CD4-positive, alpha-beta T cell treated with Interleukin-1 beta for 1 hour (primary cell): Measurements from ENCODE around the gene RXFP1.

Experiments used
- DNase-seq, 2 donors: peaks; one replicate each; pipeline ENCODE4 v3.0.0-alpha.2; 2020 to 2022

The RXFP1 gene

DNA sequence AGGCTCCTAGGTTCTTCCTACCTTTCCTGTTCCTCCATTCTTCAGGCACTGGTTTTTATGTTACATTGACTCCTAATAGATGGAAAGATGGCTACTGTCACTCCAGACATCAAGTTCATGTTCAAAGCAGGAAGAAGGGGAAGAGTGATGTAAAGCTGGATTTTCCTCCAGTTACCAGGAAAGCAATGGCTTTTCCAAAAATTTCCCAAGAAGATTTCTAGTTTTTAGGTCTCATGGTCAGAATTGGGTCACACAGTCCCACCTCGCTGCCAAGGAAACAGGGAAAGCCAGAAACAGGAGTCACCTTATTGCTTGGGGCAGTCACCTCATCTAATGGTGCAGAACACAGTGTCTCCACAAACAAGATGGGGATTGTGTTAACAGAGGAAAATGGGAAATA is 21.5 kb downstream of the RXFP1 start:
- no peak for DNase-seq

- no peak for DNase-seq
These were observed 22.5 kb downstream of the RXFP1 start for GRCh38 chr4:158544141-158544540.

DNA sequence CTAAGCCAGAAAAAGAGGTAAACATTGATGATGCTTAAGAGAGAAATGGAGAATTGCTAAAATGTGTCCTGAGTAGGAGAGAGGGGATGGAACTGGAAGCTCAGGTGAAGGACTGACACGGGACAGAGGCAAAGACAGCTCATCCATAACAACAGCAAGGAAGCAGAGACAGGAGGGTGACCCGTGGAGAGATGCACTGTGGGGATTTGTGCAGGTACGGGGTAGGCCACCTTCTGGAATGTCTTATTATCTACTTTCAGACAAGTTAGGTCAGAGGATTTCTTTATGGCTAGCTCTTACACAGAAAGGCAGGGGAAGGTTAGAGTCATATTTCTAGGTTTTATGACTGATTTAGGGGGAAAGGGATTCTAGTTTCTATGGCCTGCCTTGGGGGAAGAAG is 31.7 kb downstream of the RXFP1 start:
- no peak for DNase-seq

GRCh38 chr4:158560284-158560683 is 38.6 kb downstream of the RXFP1 start:
- no peak for DNase-seq

DNA sequence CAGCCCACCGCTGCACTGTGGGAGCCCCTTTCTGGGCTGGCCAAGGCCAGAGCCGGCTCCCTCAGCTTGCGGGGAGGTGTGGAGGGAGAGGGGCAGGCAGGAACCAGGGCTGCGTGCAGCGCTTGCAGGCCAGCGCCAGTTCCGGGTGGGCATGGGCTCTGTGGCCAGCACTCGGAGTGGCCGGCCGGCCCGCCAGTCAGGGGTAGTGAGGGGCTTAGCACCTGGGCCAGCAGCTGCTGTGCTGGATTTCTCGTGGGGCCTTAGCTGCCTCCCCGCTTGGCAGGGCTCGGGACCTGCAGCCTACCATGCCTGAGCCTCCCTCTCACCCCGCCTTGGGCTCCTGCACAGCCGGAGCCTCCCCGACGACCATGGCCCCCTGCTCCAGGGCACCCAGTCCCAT is 45.2 kb downstream of the RXFP1 start:
- no peak for DNase-seq

- no peak for DNase-seq
These were observed 50.1 kb downstream of the RXFP1 start for GRCh38 chr4:158571736-158572135.

GRCh38 chr4:158572608-158573007 is 50.9 kb downstream of the RXFP1 start:
- no peak for DNase-seq

DNA sequence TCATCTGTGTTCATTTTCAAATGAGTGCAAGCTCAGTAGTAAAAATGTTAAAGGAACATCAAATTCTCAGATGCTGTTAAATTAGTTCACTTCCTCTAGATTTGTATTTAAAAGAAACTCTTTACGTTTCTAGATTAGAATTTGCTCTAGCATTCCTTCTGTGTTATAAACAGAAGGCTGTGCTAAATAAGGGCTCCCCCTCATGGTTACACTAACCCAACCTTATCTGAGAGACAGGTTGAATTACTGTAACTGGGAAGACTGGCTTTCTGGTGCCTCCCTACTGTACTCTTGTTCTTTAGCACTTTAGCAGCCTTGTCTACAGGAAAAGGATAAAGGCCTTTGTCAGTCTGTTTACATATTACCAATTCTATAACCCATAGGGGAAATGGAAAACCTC is 56.8 kb downstream of the RXFP1 start:
- no peak for DNase-seq

- no peak for DNase-seq
These were observed 58.4 kb downstream of the RXFP1 start for GRCh38 chr4:158580064-158580463.

DNA sequence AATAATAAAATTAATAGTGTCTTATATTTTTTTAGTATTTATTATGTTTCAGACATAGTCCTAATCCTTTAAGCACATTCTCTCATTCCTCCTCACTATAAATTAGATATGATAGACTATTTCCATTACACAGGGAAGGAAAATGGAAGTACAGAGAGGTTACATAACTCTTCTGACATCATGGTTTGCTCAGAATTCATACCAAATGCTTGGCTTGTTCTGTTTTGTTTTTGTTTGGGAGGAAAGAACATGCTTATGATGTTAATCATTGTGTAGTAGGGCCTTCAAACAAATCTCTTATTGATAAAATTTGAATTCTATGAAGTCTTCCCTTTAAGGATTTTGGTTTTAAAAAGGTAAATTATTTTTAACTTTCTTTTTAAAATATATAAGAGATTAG is 59.5 kb downstream of the RXFP1 start:
- DNase-seq: no peak

DNA sequence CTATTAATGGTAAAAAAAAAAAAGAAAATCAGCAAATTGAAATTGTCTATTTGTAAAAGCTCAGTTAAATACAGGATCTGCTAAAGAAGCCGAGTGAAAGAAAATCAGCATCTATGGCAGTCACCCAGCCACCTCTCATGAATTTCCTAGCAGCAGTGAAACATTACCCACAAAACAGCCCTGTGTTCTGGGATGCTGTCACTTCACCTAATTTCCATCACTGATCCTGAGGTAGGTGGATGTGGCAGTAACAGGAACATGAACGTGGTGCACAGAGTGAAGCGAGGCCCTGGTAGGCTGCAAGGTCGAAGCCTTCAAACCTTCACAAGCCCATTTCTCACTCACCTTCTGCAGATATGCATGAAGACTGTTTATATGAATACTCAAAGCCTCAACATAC is 65.2 kb downstream of the RXFP1 start:
- no peak for DNase-seq

DNA sequence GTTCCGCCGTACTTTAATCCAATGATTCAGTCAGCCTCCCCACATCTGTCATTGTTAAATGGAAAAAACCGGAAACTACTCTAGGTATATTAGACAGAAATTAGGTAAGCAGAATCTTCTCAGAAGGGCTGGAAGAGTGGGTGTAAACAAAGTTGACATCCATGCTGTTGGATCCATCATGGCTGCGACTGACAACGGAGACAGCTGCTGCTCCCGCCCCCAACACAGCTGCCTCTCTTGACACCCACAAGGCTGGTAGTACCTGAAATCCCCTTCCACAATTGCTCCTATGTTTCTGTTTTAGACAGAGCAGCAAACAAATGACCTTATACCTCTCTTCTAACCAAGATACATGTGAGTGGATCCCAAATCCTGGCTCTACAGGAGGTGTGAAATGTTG is 66.6 kb downstream of the RXFP1 start:
- no peak for DNase-seq

GRCh38 chr4:158588777-158589176 is 67.1 kb downstream of the RXFP1 start:
- no peak for DNase-seq

- DNase-seq: peak in 1 of 2 donors; percentile 0
These were observed 68.6 kb downstream of the RXFP1 start for GRCh38 chr4:158590306-158590705.

- DNase-seq: no peak
These were observed 69.1 kb downstream of the RXFP1 start for GRCh38 chr4:158590824-158591223.

- DNase-seq: no peak
These were observed 76.4 kb downstream of the RXFP1 start for GRCh38 chr4:158597879-158598596.

DNA sequence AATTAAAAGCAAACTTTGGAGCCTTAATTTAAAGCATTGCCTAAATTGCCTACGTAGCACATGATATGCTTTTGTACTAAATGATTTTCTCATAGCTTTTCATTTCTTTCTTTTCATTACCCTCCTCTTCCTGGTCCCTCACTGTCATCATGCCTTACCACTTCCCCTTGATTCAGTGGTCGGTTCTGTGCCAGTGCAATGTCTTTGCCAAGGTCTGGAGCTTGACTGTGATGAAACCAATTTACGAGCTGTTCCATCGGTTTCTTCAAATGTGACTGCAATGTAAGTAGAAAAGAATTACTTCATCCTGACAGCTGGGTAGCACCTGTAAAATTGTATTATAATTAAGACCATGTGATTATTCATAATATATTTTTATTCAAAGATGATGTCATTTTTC is 77.5 kb downstream of the RXFP1 start:
- no peak for DNase-seq

DNA sequence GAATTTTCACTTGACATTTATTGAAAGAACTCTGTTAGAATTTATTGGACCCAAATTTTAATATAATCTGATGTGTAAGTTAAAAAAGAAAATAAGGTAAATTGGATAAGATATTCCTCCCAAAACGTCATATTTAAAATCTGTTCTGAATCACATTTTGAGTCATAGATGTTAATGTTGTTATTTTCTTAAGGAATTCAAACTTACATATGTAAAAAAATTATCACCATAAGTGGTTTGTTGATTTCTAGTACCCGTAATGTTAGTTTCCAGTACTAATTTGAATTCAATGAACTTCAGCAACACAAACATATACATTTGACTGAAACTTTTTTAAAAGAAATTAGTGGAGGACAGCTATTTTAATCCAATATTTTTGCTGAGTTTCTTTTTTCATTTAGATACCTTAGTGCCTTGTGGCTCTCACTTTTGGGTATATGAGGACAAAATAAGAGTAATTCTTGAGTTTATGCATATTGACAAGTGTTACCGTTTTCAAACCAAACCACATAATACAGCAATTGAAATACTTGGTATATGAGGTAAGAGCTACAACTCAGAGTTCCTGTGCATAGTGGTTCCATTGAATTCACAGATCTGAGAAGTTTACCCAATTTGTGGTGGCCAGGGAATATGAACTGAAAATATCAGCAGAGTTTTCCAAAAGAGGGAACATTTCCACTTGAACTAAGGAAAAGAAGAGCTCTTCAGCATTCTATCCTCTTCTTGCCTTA is 78.2 kb downstream of the RXFP1 start:
- DNase-seq: no peak

GRCh38 chr4:158604369-158604768 is 82.7 kb downstream of the RXFP1 start:
- DNase-seq: no peak

DNA sequence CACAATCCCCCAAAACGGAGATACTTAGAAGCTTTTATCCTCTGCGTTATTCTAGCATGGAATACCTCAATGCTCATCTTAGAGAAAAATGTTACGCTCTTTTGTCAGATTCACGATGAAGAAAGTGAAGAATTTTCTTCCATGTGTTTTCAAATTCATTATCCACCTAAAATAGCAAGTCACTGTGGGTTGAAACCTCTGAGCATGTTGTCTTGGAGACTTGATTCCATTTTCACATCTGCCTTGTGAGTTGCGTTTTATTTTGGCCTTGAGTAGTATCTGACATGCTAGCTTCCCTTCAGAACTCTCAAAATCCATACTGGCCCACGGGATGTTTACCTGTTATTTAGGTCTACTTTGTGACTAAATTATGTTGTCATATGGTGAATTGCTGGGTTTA is 83.7 kb downstream of the RXFP1 start:
- no peak for DNase-seq

DNA sequence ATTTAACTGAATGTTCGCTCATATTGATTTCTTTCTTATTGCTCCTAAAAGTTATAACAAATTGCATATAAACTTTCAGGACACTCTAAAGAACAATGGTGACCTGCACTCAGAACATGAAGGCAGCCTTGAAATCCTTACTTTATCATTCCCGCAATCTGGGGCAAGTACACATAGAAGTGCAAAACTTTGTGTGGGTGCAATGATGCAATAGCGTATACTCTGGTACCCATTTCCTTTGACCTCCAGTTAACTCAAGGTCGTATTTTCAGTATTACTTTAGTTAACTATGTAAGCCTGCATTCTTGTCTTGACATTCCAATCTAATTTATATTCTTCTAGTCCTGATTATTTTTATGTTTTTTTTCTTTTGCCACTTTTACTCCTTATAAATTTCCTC is 85.3 kb downstream of the RXFP1 start:
- DNase-seq: no peak

GRCh38 chr4:158609116-158609515 is 87.4 kb downstream of the RXFP1 start:
- DNase-seq: no peak

DNA sequence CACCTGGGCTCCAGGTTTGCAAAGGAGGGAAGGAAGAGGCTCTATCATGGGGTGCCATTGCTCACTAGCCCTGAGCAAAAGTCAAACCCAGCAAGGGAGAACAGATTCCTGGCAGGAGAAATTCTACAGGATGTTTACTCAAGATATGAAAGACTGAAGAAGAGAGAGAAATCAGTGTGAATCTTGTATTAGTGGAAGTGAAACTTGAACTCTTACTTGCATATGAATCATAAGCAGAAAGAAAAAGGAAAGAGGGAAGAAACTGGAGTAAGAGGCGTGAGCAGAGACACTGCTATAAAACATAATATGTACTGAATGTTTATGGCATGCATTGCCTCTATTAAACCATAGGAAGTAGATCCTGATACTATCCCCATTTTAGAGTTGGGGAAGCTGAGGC is 89.1 kb downstream of the RXFP1 start:
- no peak for DNase-seq

- no peak for DNase-seq
These were observed 91.4 kb downstream of the RXFP1 start for GRCh38 chr4:158613046-158613445.

DNA sequence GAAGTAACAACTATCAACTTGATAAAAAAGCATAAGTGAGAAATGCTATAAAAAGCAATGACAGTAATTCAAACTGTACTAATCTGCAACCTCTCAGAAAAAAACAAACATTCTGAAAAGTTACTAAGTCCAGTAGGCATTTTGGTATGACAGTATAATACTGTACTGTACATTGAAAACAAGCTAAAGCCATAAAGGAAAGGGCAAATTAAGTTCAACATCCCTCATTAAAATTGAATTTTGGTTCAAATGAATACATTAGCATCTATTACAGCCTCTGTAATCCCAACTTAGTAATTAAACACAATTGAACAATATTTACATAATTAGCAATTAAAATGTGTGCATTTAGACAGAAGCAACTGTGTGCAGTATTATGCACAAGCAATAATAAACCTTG is 96.3 kb downstream of the RXFP1 start:
- DNase-seq: no peak
